ENCODE results near the gene PARG. TPM values are rescaled to one million over a fixed set of nuclear protein-coding genes. Genes with fewer than 3 reads are reported as not detected.
"Not testable (repeated sequence)": the region's sequence is repeated elsewhere in the genome, so short reads cannot be mapped to it uniquely, and the experiment has no call there.

The PARG gene
- total RNA-seq, 1 donor from 2014 or later = 34.9 TPM

GRCh38 chr10:49781247-49781646 is 160.6 kb downstream of the PARG start:
- H3K9me3 Mint-ChIP-seq = no peaks in the 10 kb centered on the region
- DNase-seq (ENCODE audit: low spot score) = no peak
- no peak overlapping the region for H3K27ac Mint-ChIP-seq
- peaks cover 5% of the 10 kb centered on the region for H3K27me3 Mint-ChIP-seq (ENCODE audit: low read depth)
- H3K36me3 Mint-ChIP-seq (ENCODE audit: low read depth) = no peaks in the 10 kb centered on the region
- no peaks in the 10 kb centered on the region for H3K4me1 Mint-ChIP-seq (ENCODE audit: low read depth)
- H3K4me3 Mint-ChIP-seq (ENCODE audit: low read depth) = no peak overlapping the region
- intact Hi-C loops (cut with micrococcal nuclease) = no loop called here

GRCh38 chr10:49778197-49778596 is 163.6 kb downstream of the PARG start:
- no peaks in the 10 kb centered on the region for H3K36me3 Mint-ChIP-seq (ENCODE audit: low read depth)
- intact Hi-C loops (cut with micrococcal nuclease) = no loop called here
- no peaks in the 10 kb centered on the region for H3K4me1 Mint-ChIP-seq (ENCODE audit: low read depth)
- no peak overlapping the region for H3K27ac Mint-ChIP-seq
- DNase-seq (ENCODE audit: low spot score) = no peak
- no peak overlapping the region for H3K4me3 Mint-ChIP-seq (ENCODE audit: low read depth)
- peaks cover 3% of the 10 kb centered on the region for H3K27me3 Mint-ChIP-seq (ENCODE audit: low read depth)
- no peaks in the 10 kb centered on the region for H3K9me3 Mint-ChIP-seq

- intact Hi-C loops (cut with micrococcal nuclease) = no loop called here
- Mint-ChIP-seq H3K36me3 (ENCODE audit: low read depth) (no peaks in the 10 kb centered on the region), H3K4me3 (ENCODE audit: low read depth) (no peak overlapping the region), H3K27ac (no peak overlapping the region), H3K9me3 (no peaks in the 10 kb centered on the region), H3K27me3 (ENCODE audit: low read depth) (peaks cover 11% of the 10 kb centered on the region), H3K4me1 (ENCODE audit: low read depth) (no peaks in the 10 kb centered on the region)
- DNase-seq (ENCODE audit: low spot score) = no peak
Measured at GRCh38 chr10:49776851-49777250, 165.0 kb downstream of the PARG start.

GRCh38 chr10:49775014-49775413 is 166.8 kb downstream of the PARG start:
- Mint-ChIP-seq H3K4me1 (ENCODE audit: low read depth) (no peaks in the 10 kb centered on the region), H3K27me3 (ENCODE audit: low read depth) (peaks cover 20% of the 10 kb centered on the region), H3K9me3 (no peaks in the 10 kb centered on the region), H3K27ac (no peak overlapping the region), H3K4me3 (ENCODE audit: low read depth) (no peak overlapping the region), H3K36me3 (ENCODE audit: low read depth) (no peaks in the 10 kb centered on the region)
- no peak for DNase-seq (ENCODE audit: low spot score)
- intact Hi-C loops (cut with micrococcal nuclease) = no loop called here

- H3K27ac Mint-ChIP-seq; DNase-seq (ENCODE audit: low spot score); H3K4me3 Mint-ChIP-seq (ENCODE audit: low read depth); intact Hi-C loops (cut with micrococcal nuclease); H3K9me3 Mint-ChIP-seq; H3K4me1 Mint-ChIP-seq (ENCODE audit: low read depth); H3K36me3 Mint-ChIP-seq (ENCODE audit: low read depth): not testable (repeated sequence)
- peaks cover 27% of the 10 kb centered on the region for H3K27me3 Mint-ChIP-seq (ENCODE audit: low read depth)
Measured at GRCh38 chr10:49772944-49773343, 168.9 kb downstream of the PARG start.

DNA sequence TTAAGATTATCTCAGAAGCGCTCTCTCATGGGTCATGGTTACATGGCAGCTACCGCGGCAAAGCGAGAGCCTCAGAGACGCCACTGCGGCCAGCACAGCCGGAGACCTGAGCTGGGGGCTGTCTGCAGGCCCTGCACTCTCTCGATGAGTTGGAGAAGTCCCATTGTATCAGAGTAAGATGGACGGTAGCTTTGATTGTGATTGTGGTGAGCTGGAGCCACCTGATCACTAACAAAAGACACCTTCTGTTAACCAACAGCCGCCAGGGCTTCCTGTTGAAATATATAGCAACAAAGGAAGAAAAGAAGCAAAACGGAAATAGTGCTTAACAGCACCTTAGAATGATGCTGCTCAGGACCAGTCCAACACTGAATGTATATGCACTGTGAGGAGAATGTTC is 170.8 kb downstream of the PARG start:
- DNase-seq (ENCODE audit: low spot score); H3K4me1 Mint-ChIP-seq (ENCODE audit: low read depth); H3K9me3 Mint-ChIP-seq; H3K27ac Mint-ChIP-seq; intact Hi-C loops (cut with micrococcal nuclease); H3K4me3 Mint-ChIP-seq (ENCODE audit: low read depth); H3K36me3 Mint-ChIP-seq (ENCODE audit: low read depth): not testable (repeated sequence)
- peaks cover 39% of the 10 kb centered on the region for H3K27me3 Mint-ChIP-seq (ENCODE audit: low read depth)

DNA sequence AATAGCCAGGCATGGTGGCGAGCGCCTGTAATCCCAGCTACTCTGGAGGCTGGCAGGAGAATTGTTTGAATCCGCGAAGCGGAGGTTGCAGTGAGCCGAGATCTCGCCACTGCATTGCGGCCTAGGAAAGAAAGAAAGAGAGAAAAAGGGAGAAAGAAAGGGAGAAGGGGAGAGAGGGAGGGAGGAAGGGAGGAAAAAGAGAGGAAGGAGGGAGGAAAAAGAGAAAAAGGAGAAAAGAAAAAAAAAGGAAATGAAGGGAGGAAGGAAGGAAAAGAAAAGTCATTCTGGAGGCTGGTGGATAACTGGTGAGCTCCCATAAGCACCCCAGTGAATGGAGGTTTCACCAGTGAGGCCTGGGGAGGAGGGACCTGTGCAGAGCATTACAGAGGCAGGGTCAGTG is 172.1 kb downstream of the PARG start:
- Mint-ChIP-seq H3K36me3 (ENCODE audit: low read depth) (no peaks in the 10 kb centered on the region), H3K27ac (no peak overlapping the region), H3K9me3 (no peaks in the 10 kb centered on the region), H3K4me3 (ENCODE audit: low read depth) (no peak overlapping the region), H3K27me3 (ENCODE audit: low read depth) (peaks cover 37% of the 10 kb centered on the region), H3K4me1 (ENCODE audit: low read depth) (no peaks in the 10 kb centered on the region)
- no peak for DNase-seq (ENCODE audit: low spot score)
- intact Hi-C loops (cut with micrococcal nuclease) = no loop called here

GRCh38 chr10:49768731-49769130 is 173.1 kb downstream of the PARG start:
- Mint-ChIP-seq H3K4me1 (ENCODE audit: low read depth) (no peaks in the 10 kb centered on the region), H3K4me3 (ENCODE audit: low read depth) (no peak overlapping the region), H3K36me3 (ENCODE audit: low read depth) (no peaks in the 10 kb centered on the region), H3K27me3 (ENCODE audit: low read depth) (peaks cover 35% of the 10 kb centered on the region), H3K9me3 (no peaks in the 10 kb centered on the region), H3K27ac (no peak overlapping the region)
- intact Hi-C loops (cut with micrococcal nuclease) = no loop called here
- DNase-seq (ENCODE audit: low spot score) = no peak

DNA sequence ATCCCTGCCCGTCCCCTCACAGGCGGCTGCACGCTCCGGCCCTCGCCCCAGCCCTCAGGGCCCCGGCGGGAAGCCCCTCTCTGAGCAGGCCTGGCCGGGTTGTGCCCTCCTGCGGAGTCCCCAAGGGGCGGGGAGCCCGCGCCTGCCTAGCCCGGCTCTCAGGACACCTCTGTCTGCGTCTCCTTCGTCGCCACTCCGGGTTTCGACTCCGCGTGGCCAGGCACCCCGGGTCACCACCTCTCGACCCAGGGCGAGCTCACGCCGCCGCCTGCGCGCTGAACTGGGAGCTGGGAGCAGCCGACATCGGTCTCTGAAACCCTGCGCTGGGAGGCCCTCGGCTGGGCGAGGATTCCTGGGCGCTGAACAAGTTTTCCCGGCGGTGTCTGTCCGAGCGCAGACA is 173.5 kb downstream of the PARG start:
- Mint-ChIP-seq H3K4me3 (ENCODE audit: low read depth) (no peak overlapping the region), H3K36me3 (ENCODE audit: low read depth) (no peaks in the 10 kb centered on the region), H3K9me3 (no peaks in the 10 kb centered on the region), H3K4me1 (ENCODE audit: low read depth) (no peaks in the 10 kb centered on the region), H3K27ac (no peak overlapping the region), H3K27me3 (ENCODE audit: low read depth) (peaks cover 35% of the 10 kb centered on the region)
- intact Hi-C loops (cut with micrococcal nuclease) = no loop called here
- no peak for DNase-seq (ENCODE audit: low spot score)

Other genes starting within 250 kb of the PARG start
- 3.7 and 3.9 TPM in 2 replicates for gene OGDHL, start 179.7 kb downstream of the PARG start, total RNA-seq
- gene TIMM23B, start within 50 bp of the PARG start, total RNA-seq = 23.5 and 24.4 TPM in 2 replicates
- 22.5 and 25.8 TPM in 2 replicates for gene AGAP6, start 46.4 kb upstream of the PARG start, total RNA-seq
- gene WASHC2A, start 125.9 kb upstream of the PARG start, total RNA-seq = 23.2 and 25.0 TPM in 2 replicates

Measured in activated T-helper 2 cell treated with anti-CD3 and anti-CD28 coated beads, Interferon-gamma antibody, Interleukin-2, Interleukin-4, amounts not matched to agents 10 μg/mL and 5 μg/mL and 100 μg/mL, durations not matched to agents 14 hours and 24 hours and 36 hours (primary cell).